A549 treated with CORT108297 at 1 μM for 4 hours (cell line): ENCODE results near the gene KCNJ16. TPM values are rescaled to one million over a fixed set of nuclear protein-coding genes. Genes with fewer than 3 reads are reported as not detected.

Experiments
- total RNA-seq: library from RNA; stranded (reverse); fragments of 200-300 nt; extraction: Qiagen RNA extraction; gene quantifications from 5 replicates; pipeline ENCODE4 v1.2.3, GENCODE V29; 2022

Gene KCNJ16
- total RNA-seq = 0.13 to 0.27 TPM (median 0.18 TPM) in 5 replicates

DNA sequence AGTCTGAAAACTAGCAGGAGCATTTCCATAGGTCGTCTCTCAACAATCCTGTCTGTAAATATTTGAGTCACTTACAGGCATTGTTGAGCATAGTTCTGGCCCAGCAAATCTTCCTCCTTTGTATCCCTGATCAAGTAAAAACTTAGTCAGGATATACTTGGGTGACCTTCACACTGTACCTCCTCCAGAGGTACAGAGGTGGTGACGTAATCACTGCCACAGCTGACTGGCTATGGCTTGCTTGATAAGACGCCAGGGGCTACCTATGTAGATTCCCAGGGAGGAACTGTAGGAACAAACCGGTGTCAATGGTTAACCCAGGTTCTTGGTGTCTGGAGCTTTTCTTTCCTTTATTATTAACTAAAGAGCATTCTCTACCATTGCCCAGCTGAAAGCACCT is at the start of gene KCNJ16:
Gene KCNJ16, plus strand, starts transcription at position 270 of the 400 bp plus-strand sequence. CDS start 56,863 bp downstream, outside the sequence.

DNA sequence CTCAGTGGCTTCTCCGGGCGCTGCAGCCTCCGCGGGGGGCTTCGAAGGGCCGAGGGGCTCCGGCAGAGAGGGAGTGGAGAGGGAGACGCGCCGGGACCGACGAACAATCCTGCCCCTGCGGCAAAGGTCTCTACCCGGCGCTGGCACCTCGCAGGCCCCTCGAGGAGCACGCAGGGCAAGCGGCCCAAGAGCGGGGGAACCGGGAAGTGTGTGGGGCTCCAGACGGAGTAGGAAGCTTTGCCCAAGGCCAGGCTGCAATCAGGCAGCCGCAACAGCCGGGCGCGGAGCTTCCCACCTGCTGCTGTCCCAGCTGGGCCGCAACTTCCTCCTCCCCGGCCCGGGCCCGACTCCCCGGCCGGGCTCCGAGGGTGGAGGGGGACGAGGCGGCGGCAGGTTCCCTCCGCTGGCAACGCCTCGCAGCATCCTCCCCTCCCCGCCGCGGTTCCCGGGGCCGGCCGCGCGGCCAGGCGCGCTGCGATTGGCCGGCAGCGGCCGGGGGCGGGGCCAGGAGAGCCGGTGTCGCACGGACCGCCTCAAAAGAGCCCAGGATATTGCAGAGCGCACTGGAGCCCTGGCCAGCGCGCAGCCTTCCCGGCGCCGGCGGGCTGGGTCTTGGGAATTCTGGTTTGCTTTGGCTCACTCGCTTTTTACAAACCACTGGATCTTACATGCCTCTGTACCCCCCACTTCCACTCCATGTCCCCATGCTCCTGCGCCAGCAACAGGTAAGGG is 94.1 kb downstream of the KCNJ16 start, which contains the start of gene KCNJ2:
Gene KCNJ2, plus strand, starts transcription at position 556 of the 732 bp plus-strand sequence. CDS start 5,508 bp downstream, outside the sequence.

Other genes starting within 250 kb of the KCNJ16 start
- 0.06 to 0.09 TPM (median 0.07 TPM) in 5 replicates for gene KCNJ2, start 94.3 kb downstream of the KCNJ16 start, total RNA-seq